Measurements from ENCODE around the gene FBXO31.

GRCh38 chr16:87347932-87348615 is 35.5 kb downstream of the FBXO31 start:
- TF ChIP-seq KDM1A (IDR thresholded peaks at IDR 0.05; ENCODE audit: borderline replicate concordance): no peak
- no peak for TF ChIP-seq SMC3 (IDR thresholded peaks at IDR 0.05; ENCODE audit: borderline replicate concordance, low read length)
- TF ChIP-seq JUND (IDR thresholded peaks at IDR 0.05; ENCODE audit: low read depth, low read length): no peak
- no peak for TF ChIP-seq POLR2A (IDR thresholded peaks at IDR 0.05; ENCODE audit: low read depth, low read length)
- no peak for TF ChIP-seq SIN3A (IDR thresholded peaks at IDR 0.05; ENCODE audit: low read depth, low read length)
